Cardiac muscle cell (in vitro differentiated cells and primary cell): ENCODE results near the gene RERG. TPM values are rescaled to one million over a fixed set of nuclear protein-coding genes. Genes with fewer than 3 reads are reported as not detected.

Source experiments
- DNase-seq, 2 donors: peaks; one replicate each; pipeline versions ENCODE4 v3.0.0 to v3.0.0-alpha.2; 2010 to 2017; ENCODE audit warnings: low read depth in 1 of 2, low spot score in 1 of 2
- H3K27ac ChIP-seq: fragments of 200-600 bp; sonication (generic); 2 replicates; pipeline ENCODE4 v1.5.1; 2016
- H3K27me3 ChIP-seq: fragments of 200-600 bp; sonication (generic); 2 replicates; pipeline ENCODE4 v1.6.0; 2016; ENCODE audit warnings: control low read depth
- H3K36me3 ChIP-seq: fragments of 200-600 bp; sonication (generic); 2 replicates; pipeline ENCODE4 v1.5.1; 2016; ENCODE audit warnings: control low read depth
- H3K4me1 ChIP-seq: fragments of 200-600 bp; sonication (generic); 2 replicates; pipeline ENCODE4 v1.8.1; 2017; ENCODE audit warnings: low read depth, mild to moderate bottlenecking, mixed run types
- H3K4me3 ChIP-seq: fragments of 200-600 bp; sonication (generic); 2 replicates; pipeline ENCODE4 v1.5.1; 2016; ENCODE audit warnings: mild to moderate bottlenecking
- H3K9me3 ChIP-seq: fragments of 200-600 bp; sonication (generic); 2 replicates; pipeline ENCODE4 v1.5.1; 2017; ENCODE audit warnings: low read depth, mild to moderate bottlenecking, control low read depth
- polyA plus RNA-seq: library from polyadenylated mRNA; unstranded; fragments of >200 nt; fragmentation: Nextera tagmentation; extraction: Ambion mirVana; gene quantifications from 2 replicates; pipeline ENCODE4 v1.2.1, GENCODE V29; 2016
- total RNA-seq: library from RNA; depleted of rRNA; stranded (reverse); fragments of >200 nt; gene quantifications from 2 replicates; pipeline ENCODE4 v1.2.3, GENCODE V29; 2016
- TF ChIP-seq, protein P1 (sequence below): IDR thresholded peaks from 2 replicates; pipeline ENCODE4 v1.5.1; 2012; ENCODE audit warnings: low read depth, mild to moderate bottlenecking, low read length

Gene RERG
- total and polyA plus RNA-seq, 2 experiments from 2014 or later, result 6.5 to 14.8 TPM

DNA sequence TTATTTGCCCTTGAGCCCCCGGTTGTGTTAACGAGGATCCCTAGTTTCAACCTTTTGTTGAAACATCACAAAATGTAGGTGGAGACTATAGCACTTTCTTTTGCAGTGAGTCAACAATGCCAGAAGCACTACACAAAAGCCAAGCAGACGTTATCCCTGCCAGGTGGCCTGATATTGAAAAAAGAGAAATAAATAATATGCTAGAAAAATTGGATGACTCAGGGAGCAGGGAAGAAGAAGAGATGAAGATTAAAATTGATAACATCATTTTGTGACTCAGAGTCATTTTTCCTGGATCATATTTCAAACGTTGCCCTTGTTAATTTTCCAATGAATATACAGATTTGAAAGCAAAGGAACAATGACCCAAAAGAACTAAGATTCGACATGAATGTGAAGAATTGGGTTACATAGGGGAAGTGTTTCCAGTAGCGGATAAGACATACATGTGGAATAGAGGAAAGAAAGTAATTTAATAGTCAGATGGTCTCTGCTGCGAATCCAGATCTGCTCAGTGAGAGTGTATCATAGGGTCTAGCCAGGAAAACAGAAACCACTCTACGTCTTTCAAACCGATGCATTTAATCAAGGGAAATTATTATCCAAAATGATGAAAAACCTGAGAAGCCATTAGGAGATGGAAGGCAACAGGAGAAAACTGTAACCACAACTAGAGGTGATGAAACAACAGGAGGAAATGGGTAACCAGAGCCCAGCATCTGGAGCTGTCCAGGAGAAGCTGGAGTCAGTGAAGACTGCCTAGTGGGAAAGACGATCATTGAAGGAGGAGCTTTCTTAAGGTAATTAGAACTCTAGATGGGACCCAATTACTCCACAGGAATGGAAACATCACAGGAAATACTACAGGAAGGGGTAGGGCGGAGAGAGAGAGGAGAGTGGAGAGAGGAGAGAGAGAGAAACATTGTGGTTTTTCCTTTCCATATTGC, 57.9 kb downstream of the RERG start:
- H3K36me3 ChIP-seq, result no peaks in the 10 kb centered on the region
- H3K27ac ChIP-seq, result no peak overlapping the region
- no peaks in the 10 kb centered on the region for H3K4me1 ChIP-seq
- H3K27me3 ChIP-seq, result no peaks in the 10 kb centered on the region
- TF ChIP-seq, protein P1, sequence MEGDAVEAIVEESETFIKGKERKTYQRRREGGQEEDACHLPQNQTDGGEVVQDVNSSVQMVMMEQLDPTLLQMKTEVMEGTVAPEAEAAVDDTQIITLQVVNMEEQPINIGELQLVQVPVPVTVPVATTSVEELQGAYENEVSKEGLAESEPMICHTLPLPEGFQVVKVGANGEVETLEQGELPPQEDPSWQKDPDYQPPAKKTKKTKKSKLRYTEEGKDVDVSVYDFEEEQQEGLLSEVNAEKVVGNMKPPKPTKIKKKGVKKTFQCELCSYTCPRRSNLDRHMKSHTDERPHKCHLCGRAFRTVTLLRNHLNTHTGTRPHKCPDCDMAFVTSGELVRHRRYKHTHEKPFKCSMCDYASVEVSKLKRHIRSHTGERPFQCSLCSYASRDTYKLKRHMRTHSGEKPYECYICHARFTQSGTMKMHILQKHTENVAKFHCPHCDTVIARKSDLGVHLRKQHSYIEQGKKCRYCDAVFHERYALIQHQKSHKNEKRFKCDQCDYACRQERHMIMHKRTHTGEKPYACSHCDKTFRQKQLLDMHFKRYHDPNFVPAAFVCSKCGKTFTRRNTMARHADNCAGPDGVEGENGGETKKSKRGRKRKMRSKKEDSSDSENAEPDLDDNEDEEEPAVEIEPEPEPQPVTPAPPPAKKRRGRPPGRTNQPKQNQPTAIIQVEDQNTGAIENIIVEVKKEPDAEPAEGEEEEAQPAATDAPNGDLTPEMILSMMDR, result no peak
- no peaks in the 10 kb centered on the region for H3K9me3 ChIP-seq
- peak in 1 of 2 donors; percentile 36 for DNase-seq
- H3K4me3 ChIP-seq, result no peak overlapping the region

DNA sequence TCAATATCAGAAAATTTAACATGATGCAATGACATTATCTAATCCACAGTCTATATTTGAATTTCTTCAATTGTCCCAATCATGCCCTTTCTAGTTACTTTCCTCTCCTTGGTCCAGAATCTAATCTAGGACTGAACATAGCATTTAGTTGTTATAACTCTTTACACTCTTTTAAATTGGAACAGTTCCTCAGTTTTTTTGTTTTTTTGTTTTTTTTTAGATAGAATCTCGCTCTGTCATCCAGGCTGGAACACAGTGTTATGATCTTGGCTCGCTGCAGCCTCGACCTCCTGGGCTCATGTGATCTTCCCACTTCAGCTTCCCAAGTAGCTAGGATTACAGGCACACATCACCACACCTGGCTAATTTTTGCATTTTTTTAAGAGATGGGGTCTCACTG, 63.1 kb downstream of the RERG start:
- H3K27me3 ChIP-seq, result no peaks in the 10 kb centered on the region
- H3K4me3 ChIP-seq, result no peak overlapping the region
- TF ChIP-seq, protein P1, result no peak

DNA sequence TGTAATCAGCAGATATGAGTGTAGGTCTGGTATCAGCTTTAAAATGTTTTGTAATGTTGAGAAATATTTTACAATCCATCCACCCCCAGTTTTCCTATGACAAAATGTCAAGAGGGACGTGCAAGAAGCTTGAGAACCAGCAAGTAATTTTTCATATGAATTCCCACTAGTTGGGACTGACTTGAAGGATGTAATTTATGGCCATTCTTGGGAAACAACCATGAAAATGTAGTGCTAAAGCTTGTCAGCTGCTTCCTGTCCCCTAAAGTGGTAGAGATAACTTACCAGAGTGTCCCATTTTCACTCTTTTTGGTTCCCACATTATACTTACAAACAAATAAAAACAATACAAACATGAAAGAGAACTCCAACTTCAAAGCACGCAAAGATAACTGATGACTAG, 63.9 kb downstream of the RERG start:
- peak in 1 of 2 donors; percentile 11 for DNase-seq
- TF ChIP-seq, protein P1, result no peak
- no peaks in the 10 kb centered on the region for H3K36me3 ChIP-seq
- no peaks in the 10 kb centered on the region for H3K27me3 ChIP-seq
- no peaks in the 10 kb centered on the region for H3K4me1 ChIP-seq
- no peak overlapping the region for H3K4me3 ChIP-seq
- no peak overlapping the region for H3K27ac ChIP-seq
- no peaks in the 10 kb centered on the region for H3K9me3 ChIP-seq

More for the DNA sequence above, 63.1 kb downstream of the RERG start:
- Histone ChIP-seq H3K9me3 (no peaks in the 10 kb centered on the region), H3K4me1 (no peaks in the 10 kb centered on the region), H3K27ac (no peak overlapping the region), H3K36me3 (no peaks in the 10 kb centered on the region)
- DNase-seq, result no peak

DNA sequence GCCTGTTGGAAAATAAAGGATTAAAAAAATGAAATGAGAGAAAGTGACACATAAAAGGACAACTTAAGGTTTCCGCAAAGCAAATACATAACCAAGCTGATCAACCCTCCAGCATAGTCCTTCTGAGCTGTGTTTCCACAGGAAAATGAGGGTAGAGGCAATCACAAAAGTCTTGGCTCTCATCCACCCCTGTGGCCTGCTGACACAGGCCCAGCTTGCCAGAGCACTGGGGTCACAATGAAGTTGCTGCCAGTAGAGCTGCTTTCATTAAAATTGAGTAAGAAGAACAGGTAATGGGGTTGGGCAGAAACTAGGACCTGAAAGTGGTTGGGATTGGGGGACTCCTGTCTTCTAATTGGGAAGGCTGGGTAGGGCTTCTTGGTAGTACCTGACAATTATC, 65.9 kb downstream of the RERG start:
- Histone ChIP-seq H3K36me3 (no peaks in the 10 kb centered on the region), H3K9me3 (no peaks in the 10 kb centered on the region), H3K4me3 (no peak overlapping the region), H3K27ac (no peak overlapping the region), H3K4me1 (no peaks in the 10 kb centered on the region), H3K27me3 (no peaks in the 10 kb centered on the region)
- TF ChIP-seq, protein P1, result no peak
- DNase-seq, result peak in 1 of 2 donors; percentile 47

DNA sequence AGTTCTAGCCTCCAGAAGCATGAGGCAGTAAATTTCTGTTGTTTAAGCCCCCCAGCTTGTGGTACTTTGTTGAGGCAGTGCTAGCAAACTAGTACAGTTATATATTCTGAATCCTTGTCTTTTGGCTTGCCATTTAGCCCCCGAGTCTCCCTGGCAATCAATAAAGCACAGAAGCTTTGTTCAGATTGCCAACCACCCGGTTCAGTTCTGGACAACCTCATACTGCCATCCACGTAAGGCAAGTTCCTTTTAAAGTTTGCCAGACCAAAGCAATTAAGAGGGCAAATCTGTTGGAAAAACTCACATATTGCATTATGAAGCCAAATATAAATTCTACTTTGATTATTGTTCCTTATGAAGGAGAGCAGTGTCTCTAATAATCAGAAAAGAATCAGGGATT, 67.1 kb downstream of the RERG start:
- H3K27me3 ChIP-seq, result no peaks in the 10 kb centered on the region
- H3K36me3 ChIP-seq, result no peaks in the 10 kb centered on the region
- H3K27ac ChIP-seq, result no peak overlapping the region
- TF ChIP-seq, protein P1, result no peak
- no peak overlapping the region for H3K4me3 ChIP-seq
- H3K4me1 ChIP-seq, result no peaks in the 10 kb centered on the region
- H3K9me3 ChIP-seq, result no peaks in the 10 kb centered on the region
- no peak for DNase-seq
